ENCODE measurements around the gene DCN.

DCN gene

GRCh38 chr12:91183551-91183950 is 934 bp upstream of the DCN start:
- Histone ChIP-seq H3K4me3 (ENCODE audit: severe bottlenecking) (no peak overlapping the region), H3K27ac (ENCODE audit: poor library complexity, severe bottlenecking) (no peak overlapping the region), H3K4me1 (ENCODE audit: insufficient read depth, poor library complexity, severe bottlenecking) (peaks cover 5% of the 10 kb centered on the region), H3K36me3 (ENCODE audit: low read depth) (no peaks in the 10 kb centered on the region), H3K9me3 (ENCODE audit: severe bottlenecking) (no peaks in the 10 kb centered on the region), H3K27me3 (ENCODE audit: insufficient read depth, poor library complexity, severe bottlenecking) (no peaks in the 10 kb centered on the region)
- TF ChIP-seq, protein P1, sequence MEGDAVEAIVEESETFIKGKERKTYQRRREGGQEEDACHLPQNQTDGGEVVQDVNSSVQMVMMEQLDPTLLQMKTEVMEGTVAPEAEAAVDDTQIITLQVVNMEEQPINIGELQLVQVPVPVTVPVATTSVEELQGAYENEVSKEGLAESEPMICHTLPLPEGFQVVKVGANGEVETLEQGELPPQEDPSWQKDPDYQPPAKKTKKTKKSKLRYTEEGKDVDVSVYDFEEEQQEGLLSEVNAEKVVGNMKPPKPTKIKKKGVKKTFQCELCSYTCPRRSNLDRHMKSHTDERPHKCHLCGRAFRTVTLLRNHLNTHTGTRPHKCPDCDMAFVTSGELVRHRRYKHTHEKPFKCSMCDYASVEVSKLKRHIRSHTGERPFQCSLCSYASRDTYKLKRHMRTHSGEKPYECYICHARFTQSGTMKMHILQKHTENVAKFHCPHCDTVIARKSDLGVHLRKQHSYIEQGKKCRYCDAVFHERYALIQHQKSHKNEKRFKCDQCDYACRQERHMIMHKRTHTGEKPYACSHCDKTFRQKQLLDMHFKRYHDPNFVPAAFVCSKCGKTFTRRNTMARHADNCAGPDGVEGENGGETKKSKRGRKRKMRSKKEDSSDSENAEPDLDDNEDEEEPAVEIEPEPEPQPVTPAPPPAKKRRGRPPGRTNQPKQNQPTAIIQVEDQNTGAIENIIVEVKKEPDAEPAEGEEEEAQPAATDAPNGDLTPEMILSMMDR (IDR thresholded peaks at IDR 0.05; ENCODE audit: poor library complexity, severe bottlenecking): no peak
- DNase-seq (ENCODE audit: low spot score): no peak
- ATAC-seq (ENCODE audit: low read depth): no peak

DNA sequence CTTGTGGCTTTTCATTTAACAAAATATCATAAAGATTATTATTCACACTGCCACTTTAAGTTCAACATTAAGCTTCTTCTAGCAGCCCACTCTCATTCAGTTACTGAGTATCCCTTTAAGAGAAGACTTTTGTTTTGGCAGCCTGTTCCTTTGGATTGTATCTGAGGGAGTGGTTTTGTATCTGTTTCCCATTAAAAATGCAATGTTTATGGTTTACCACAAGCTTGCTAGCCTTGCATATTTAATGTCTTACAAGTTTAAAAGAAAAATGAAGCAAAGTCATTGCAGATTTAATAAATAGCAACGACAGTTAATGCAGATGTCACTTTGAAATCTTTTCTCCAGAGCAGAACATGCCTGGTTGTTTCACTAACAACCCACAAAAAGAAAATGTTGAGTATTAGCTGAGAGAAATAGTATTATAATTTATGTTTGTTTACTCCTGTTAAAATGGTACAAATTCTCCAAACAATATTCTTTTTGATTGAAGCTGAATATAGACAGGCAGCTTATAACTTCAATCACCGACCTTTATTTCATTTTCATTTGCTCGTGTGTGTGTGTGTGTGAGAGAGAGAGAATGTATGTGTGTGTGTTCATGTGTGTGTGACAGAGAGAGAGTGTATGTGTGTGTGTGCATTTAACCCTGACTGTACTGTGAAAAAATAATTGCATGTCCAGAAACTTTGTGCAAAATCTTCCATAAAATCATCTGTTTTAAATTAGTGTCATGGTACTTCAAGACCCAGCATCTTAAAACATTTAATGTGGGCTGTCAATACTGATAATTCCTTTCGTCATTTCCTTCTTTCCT is 1.8 kb downstream of the DCN start:
- DNase-seq (ENCODE audit: low spot score): no peak
- no peak for ATAC-seq (ENCODE audit: low read depth)
- H3K27ac ChIP-seq (ENCODE audit: poor library complexity, severe bottlenecking): no peak overlapping the region
- no peaks in the 10 kb centered on the region for H3K9me3 ChIP-seq (ENCODE audit: severe bottlenecking)
- peaks cover 5% of the 10 kb centered on the region for H3K4me1 ChIP-seq (ENCODE audit: insufficient read depth, poor library complexity, severe bottlenecking)
- H3K4me3 ChIP-seq (ENCODE audit: severe bottlenecking): no peak overlapping the region
- no peaks in the 10 kb centered on the region for H3K36me3 ChIP-seq (ENCODE audit: low read depth)
- H3K27me3 ChIP-seq (ENCODE audit: insufficient read depth, poor library complexity, severe bottlenecking): no peaks in the 10 kb centered on the region
- TF ChIP-seq, protein P1 (IDR thresholded peaks at IDR 0.05; ENCODE audit: poor library complexity, severe bottlenecking): no peak

GRCh38 chr12:91179966-91180561 is 2.6 kb downstream of the DCN start:
- DNase-seq (ENCODE audit: low spot score) (no peak), ATAC-seq (ENCODE audit: low read depth) (no peak)
- Histone ChIP-seq H3K4me3 (ENCODE audit: severe bottlenecking) (no peak overlapping the region), H3K4me1 (ENCODE audit: insufficient read depth, poor library complexity, severe bottlenecking) (peaks cover 5% of the 10 kb centered on the region), H3K27ac (ENCODE audit: poor library complexity, severe bottlenecking) (no peak overlapping the region), H3K36me3 (ENCODE audit: low read depth) (no peaks in the 10 kb centered on the region), H3K27me3 (ENCODE audit: insufficient read depth, poor library complexity, severe bottlenecking) (no peaks in the 10 kb centered on the region), H3K9me3 (ENCODE audit: severe bottlenecking) (no peaks in the 10 kb centered on the region)
- TF ChIP-seq, protein P1 (IDR thresholded peaks at IDR 0.05; ENCODE audit: poor library complexity, severe bottlenecking): no peak

GRCh38 chr12:91179315-91179714 is 3.3 kb downstream of the DCN start:
- H3K4me3 ChIP-seq (ENCODE audit: severe bottlenecking): no peak overlapping the region
- H3K4me1 ChIP-seq (ENCODE audit: insufficient read depth, poor library complexity, severe bottlenecking): peaks cover 5% of the 10 kb centered on the region
- TF ChIP-seq, protein P1 (IDR thresholded peaks at IDR 0.05; ENCODE audit: poor library complexity, severe bottlenecking): no peak
- DNase-seq (ENCODE audit: low spot score): no peak
- no peaks in the 10 kb centered on the region for H3K27me3 ChIP-seq (ENCODE audit: insufficient read depth, poor library complexity, severe bottlenecking)
- H3K27ac ChIP-seq (ENCODE audit: poor library complexity, severe bottlenecking): no peak overlapping the region
- no peak for ATAC-seq (ENCODE audit: low read depth)
- no peaks in the 10 kb centered on the region for H3K36me3 ChIP-seq (ENCODE audit: low read depth)
- H3K9me3 ChIP-seq (ENCODE audit: severe bottlenecking): no peaks in the 10 kb centered on the region

- peaks cover 5% of the 10 kb centered on the region for H3K4me1 ChIP-seq (ENCODE audit: insufficient read depth, poor library complexity, severe bottlenecking)
- TF ChIP-seq, protein P1 (IDR thresholded peaks at IDR 0.05; ENCODE audit: poor library complexity, severe bottlenecking): no peak
- H3K27me3 ChIP-seq (ENCODE audit: insufficient read depth, poor library complexity, severe bottlenecking): no peaks in the 10 kb centered on the region
- ATAC-seq (ENCODE audit: low read depth): no peak
- H3K9me3 ChIP-seq (ENCODE audit: severe bottlenecking): no peaks in the 10 kb centered on the region
- H3K4me3 ChIP-seq (ENCODE audit: severe bottlenecking): no peak overlapping the region
- no peak for DNase-seq (ENCODE audit: low spot score)
- no peaks in the 10 kb centered on the region for H3K36me3 ChIP-seq (ENCODE audit: low read depth)
- H3K27ac ChIP-seq (ENCODE audit: poor library complexity, severe bottlenecking): no peak overlapping the region
Observed at GRCh38 chr12:91178781-91179180, 3.8 kb downstream of the DCN start.

Measured in RWPE2 (cell line).